NCI-H2081 treated with DMSO at 0.1 percent for 48 hours (cell line): Measurements from ENCODE around the gene GABBR2.

Experiments
- DNase-seq: peaks from one replicate; lab custom pipeline; 2025; lab: John Stamatoyannopoulos, UW

Gene GABBR2

GRCh38 chr9:98568234-98568908 is 140.4 kb downstream of the GABBR2 start:
- no peak for DNase-seq

- DNase-seq: no peak
Measured at GRCh38 chr9:98567540-98568233, 141.0 kb downstream of the GABBR2 start.

GRCh38 chr9:98565152-98566135 is 143.3 kb downstream of the GABBR2 start:
- DNase-seq: no peak

GRCh38 chr9:98564714-98565113 is 144.0 kb downstream of the GABBR2 start:
- DNase-seq: no peak

GRCh38 chr9:98563988-98564387 is 144.7 kb downstream of the GABBR2 start:
- no peak for DNase-seq

- DNase-seq: no peak
Measured at GRCh38 chr9:98563212-98563907, 145.4 kb downstream of the GABBR2 start.

GRCh38 chr9:98559561-98559960 is 149.2 kb downstream of the GABBR2 start:
- no peak for DNase-seq

GRCh38 chr9:98558575-98558974 is 150.2 kb downstream of the GABBR2 start:
- DNase-seq: no peak

- DNase-seq: no peak
Measured at GRCh38 chr9:98556511-98556910, 152.2 kb downstream of the GABBR2 start.

- DNase-seq: no peak
Measured at GRCh38 chr9:98555651-98556465, 152.9 kb downstream of the GABBR2 start.

- no peak for DNase-seq
Measured at GRCh38 chr9:98554752-98555151, 154.0 kb downstream of the GABBR2 start.

- no peak for DNase-seq
Measured at GRCh38 chr9:98552331-98552730, 156.4 kb downstream of the GABBR2 start.

GRCh38 chr9:98551511-98552286 is 157.0 kb downstream of the GABBR2 start:
- no peak for DNase-seq

GRCh38 chr9:98550206-98550820 is 158.4 kb downstream of the GABBR2 start:
- DNase-seq: no peak

GRCh38 chr9:98549401-98549800 is 159.3 kb downstream of the GABBR2 start:
- no peak for DNase-seq

- DNase-seq: no peak
Measured at GRCh38 chr9:98547606-98548005, 161.1 kb downstream of the GABBR2 start.

GRCh38 chr9:98545021-98545420 is 163.7 kb downstream of the GABBR2 start:
- DNase-seq: no peak

GRCh38 chr9:98541684-98542230 is 167.0 kb downstream of the GABBR2 start:
- DNase-seq: no peak

- no peak for DNase-seq
Measured at GRCh38 chr9:98540476-98540875, 168.3 kb downstream of the GABBR2 start.
